ENCODE results near the gene STX10.

GRCh38 chr19:13094106-13094504 lies 56.1 kb downstream of the STX10 start:
- TF ChIP-seq CTCF (IDR thresholded peaks at IDR 0.05), result no peak
- no peak for TF ChIP-seq EZH2 (IDR thresholded peaks at IDR 0.05)
- no peak for TF ChIP-seq EZH2phosphoT487 (IDR thresholded peaks at IDR 0.05)
